ENCODE data around the gene SUSD3. TPM values are rescaled to one million over a fixed set of nuclear protein-coding genes. Genes with fewer than 3 reads are reported as not detected.

Gene SUSD3
- total RNA-seq, 1 experiment from 2014 or later: 5.0 TPM

DNA sequence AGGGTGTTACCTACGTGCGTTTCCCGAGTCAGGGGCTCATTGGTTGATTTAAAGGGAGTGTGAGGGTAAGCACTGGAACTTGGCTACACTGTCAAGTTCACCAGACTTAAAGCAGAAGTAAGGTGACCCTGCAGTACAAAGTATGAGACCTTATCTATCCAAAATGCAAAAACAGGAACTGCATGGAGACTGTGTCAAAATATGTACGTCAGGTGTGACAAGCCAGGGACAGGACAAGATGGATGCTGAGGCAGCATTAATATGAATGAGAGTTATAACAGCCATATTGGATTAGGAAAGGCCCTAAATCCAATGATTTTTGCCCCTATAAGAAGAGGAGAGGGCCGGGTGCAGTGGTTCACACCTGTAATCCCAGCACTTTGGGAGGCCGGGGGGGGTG is 15.4 kb upstream of the SUSD3 start:
- no peak overlapping the region for H3K4me3 ChIP-seq (ENCODE audit: low read depth in 2 of 2, low read length in 2 of 2)
- CTCF ChIA-PET: no interaction called here
- ATAC-seq: no peak
- DNase-seq (ENCODE audit: low read depth, low spot score): no peak
- H3K9me3 ChIP-seq (ENCODE audit: control insufficient read depth, insufficient read depth, low read depth, low read length): no peaks in the 10 kb centered on the region
- no peaks in the 10 kb centered on the region for H3K27me3 ChIP-seq (ENCODE audit: control insufficient read depth, insufficient read depth, low read length)
- in situ Hi-C loops (cut with HindIII; ENCODE audit: low pct_unique_long_range_greater_than_20kb, low sequenced_read_pairs) (no loop called here), intact Hi-C loops (cut with micrococcal nuclease; ENCODE audit: unreplicated experiment) (no loop called here)
- no peak overlapping the region for H3K27ac ChIP-seq (ENCODE audit: low read length)
- POLR2A ChIA-PET: no interaction called here
- no peaks in the 10 kb centered on the region for H3K4me1 ChIP-seq (ENCODE audit: control insufficient read depth, insufficient read depth, low read length)
- no peaks in the 10 kb centered on the region for H3K36me3 ChIP-seq (ENCODE audit: control insufficient read depth, insufficient read depth, low read length)
- no TSS peak for BruUV-seq (replicated peaks)
- TF ChIP-seq SIN3A (IDR thresholded peaks at IDR 0.05; ENCODE audit: borderline replicate concordance, insufficient read depth, low read depth, low read length) (no peak), POLR2AphosphoS5 (IDR thresholded peaks at IDR 0.05; ENCODE audit: low read depth, low read length) (no peak), TCF7L2 (IDR thresholded peaks at IDR 0.05; ENCODE audit: low read depth, low read length) (no peak)
- TF ChIP-seq, protein P1, sequence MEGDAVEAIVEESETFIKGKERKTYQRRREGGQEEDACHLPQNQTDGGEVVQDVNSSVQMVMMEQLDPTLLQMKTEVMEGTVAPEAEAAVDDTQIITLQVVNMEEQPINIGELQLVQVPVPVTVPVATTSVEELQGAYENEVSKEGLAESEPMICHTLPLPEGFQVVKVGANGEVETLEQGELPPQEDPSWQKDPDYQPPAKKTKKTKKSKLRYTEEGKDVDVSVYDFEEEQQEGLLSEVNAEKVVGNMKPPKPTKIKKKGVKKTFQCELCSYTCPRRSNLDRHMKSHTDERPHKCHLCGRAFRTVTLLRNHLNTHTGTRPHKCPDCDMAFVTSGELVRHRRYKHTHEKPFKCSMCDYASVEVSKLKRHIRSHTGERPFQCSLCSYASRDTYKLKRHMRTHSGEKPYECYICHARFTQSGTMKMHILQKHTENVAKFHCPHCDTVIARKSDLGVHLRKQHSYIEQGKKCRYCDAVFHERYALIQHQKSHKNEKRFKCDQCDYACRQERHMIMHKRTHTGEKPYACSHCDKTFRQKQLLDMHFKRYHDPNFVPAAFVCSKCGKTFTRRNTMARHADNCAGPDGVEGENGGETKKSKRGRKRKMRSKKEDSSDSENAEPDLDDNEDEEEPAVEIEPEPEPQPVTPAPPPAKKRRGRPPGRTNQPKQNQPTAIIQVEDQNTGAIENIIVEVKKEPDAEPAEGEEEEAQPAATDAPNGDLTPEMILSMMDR (IDR thresholded peaks at IDR 0.05): no peak
- TF ChIP-seq, protein P2, sequence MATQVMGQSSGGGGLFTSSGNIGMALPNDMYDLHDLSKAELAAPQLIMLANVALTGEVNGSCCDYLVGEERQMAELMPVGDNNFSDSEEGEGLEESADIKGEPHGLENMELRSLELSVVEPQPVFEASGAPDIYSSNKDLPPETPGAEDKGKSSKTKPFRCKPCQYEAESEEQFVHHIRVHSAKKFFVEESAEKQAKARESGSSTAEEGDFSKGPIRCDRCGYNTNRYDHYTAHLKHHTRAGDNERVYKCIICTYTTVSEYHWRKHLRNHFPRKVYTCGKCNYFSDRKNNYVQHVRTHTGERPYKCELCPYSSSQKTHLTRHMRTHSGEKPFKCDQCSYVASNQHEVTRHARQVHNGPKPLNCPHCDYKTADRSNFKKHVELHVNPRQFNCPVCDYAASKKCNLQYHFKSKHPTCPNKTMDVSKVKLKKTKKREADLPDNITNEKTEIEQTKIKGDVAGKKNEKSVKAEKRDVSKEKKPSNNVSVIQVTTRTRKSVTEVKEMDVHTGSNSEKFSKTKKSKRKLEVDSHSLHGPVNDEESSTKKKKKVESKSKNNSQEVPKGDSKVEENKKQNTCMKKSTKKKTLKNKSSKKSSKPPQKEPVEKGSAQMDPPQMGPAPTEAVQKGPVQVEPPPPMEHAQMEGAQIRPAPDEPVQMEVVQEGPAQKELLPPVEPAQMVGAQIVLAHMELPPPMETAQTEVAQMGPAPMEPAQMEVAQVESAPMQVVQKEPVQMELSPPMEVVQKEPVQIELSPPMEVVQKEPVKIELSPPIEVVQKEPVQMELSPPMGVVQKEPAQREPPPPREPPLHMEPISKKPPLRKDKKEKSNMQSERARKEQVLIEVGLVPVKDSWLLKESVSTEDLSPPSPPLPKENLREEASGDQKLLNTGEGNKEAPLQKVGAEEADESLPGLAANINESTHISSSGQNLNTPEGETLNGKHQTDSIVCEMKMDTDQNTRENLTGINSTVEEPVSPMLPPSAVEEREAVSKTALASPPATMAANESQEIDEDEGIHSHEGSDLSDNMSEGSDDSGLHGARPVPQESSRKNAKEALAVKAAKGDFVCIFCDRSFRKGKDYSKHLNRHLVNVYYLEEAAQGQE (IDR thresholded peaks at IDR 0.05; ENCODE audit: insufficient read depth in 1 of 2, low read depth in 2 of 2, low read length in 1 of 2): no peak

DNA sequence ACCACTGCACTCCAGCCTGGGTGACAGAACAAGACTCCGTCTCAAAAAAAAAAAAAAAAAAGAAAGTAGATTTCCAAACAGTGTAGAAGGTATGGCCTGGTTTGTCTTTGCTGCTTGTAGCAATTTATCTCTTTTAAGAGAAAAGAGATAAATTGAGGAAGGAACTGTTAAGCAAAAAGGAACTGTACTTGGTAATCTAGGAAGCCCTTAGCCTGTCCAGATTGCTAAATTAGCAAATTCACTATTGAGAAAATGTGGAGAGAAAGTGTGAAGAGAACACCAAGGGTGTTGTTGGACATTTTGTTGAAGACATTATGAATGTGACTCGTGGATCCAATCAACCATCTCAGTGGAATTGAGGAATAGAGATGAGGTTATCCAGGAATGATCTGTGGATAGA is 13.0 kb upstream of the SUSD3 start:
- no TSS peak for BruUV-seq (replicated peaks)
- TF ChIP-seq TCF7L2 (IDR thresholded peaks at IDR 0.05; ENCODE audit: low read depth, low read length): no peak
- TF ChIP-seq POLR2AphosphoS5 (IDR thresholded peaks at IDR 0.05; ENCODE audit: low read depth, low read length): no peak
- TF ChIP-seq, protein P2 (IDR thresholded peaks at IDR 0.05; ENCODE audit: insufficient read depth in 1 of 2, low read depth in 2 of 2, low read length in 1 of 2): no peak
- TF ChIP-seq SIN3A (IDR thresholded peaks at IDR 0.05; ENCODE audit: borderline replicate concordance, insufficient read depth, low read depth, low read length): no peak
- TF ChIP-seq, protein P1 (IDR thresholded peaks at IDR 0.05): no peak
- H3K27ac ChIP-seq (ENCODE audit: low read length): no peak overlapping the region
- no peaks in the 10 kb centered on the region for H3K36me3 ChIP-seq (ENCODE audit: control insufficient read depth, insufficient read depth, low read length)
- H3K27me3 ChIP-seq (ENCODE audit: control insufficient read depth, insufficient read depth, low read length): no peaks in the 10 kb centered on the region
- ATAC-seq: no peak
- H3K4me1 ChIP-seq (ENCODE audit: control insufficient read depth, insufficient read depth, low read length): no peaks in the 10 kb centered on the region
- DNase-seq (ENCODE audit: low read depth, low spot score): no peak
- no peaks in the 10 kb centered on the region for H3K9me3 ChIP-seq (ENCODE audit: control insufficient read depth, insufficient read depth, low read depth, low read length)
- ChIA-PET CTCF (no interaction called here), POLR2A (interaction anchor here (0.6 kb wide), 1 partner anchor 438 kb away, joined by 3 read pairs; no protein-coding TSS in a partner anchor)
- intact Hi-C loops (cut with micrococcal nuclease; ENCODE audit: unreplicated experiment) (no loop called here), in situ Hi-C loops (cut with HindIII; ENCODE audit: low pct_unique_long_range_greater_than_20kb, low sequenced_read_pairs) (no loop called here)
- no peak overlapping the region for H3K4me3 ChIP-seq (ENCODE audit: low read depth in 2 of 2, low read length in 2 of 2)
